Embryonic facial prominence (tissue), 1 donor: ENCODE data around the gene SLC46A2.

ENCODE experiments used
- DNase-seq: peaks from one replicate; pipeline ENCODE4 v3.0.0-alpha.2; 2016; ENCODE audit errors: extremely low spot score

The SLC46A2 gene

DNA sequence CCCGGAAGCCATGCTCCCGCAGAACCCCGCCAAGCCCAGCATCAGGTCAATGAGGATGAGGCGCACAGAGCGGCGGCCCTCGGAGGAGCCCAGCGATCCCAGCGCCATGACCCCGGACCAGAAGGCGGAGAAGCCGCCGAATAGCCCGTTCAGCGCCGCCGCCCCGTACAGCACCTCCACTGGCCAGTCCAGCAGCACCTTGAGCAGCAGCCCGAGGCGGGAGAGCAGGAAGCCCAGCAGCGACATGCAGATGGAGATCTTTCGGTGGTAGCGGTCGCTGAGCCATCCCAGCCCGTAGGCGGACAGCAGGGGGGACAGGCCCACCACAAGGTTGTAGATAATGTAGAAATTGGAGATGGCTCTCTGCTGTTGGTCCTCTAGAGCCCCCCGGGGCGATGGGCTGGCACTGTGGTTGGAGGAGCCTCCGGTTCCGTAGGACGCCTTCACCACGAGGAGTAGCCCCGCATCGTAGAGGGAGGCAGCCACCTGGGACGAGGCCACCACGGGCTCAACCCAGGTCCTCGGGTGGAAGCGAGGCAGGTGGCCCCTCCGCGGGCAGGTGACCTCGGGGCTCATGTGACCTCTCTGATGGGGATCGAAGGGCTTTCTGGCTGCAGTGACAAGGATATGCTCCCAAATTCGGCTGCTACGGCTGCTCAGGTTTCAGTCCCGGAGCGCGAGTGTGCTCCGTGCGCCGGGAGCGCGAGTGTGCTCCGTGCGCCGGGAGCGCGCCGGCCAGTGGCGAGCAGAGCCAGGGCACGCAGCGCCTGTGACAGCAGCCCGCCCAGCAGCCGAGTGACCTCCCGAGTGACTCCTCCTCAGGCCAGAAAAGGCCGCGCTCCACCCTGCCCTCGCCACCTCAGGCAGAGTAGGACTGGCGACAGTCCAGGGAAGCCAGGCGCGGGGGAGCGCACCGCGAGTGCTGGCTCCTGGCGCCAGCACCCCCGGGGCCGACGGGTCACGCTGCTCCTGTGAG is at the start of gene SLC46A2:
Gene SLC46A2, minus strand, starts transcription at position 771 of the 976 bp plus-strand sequence. Its CDS starts 195 bp downstream, at position 576.
- no peak for DNase-seq

DNA sequence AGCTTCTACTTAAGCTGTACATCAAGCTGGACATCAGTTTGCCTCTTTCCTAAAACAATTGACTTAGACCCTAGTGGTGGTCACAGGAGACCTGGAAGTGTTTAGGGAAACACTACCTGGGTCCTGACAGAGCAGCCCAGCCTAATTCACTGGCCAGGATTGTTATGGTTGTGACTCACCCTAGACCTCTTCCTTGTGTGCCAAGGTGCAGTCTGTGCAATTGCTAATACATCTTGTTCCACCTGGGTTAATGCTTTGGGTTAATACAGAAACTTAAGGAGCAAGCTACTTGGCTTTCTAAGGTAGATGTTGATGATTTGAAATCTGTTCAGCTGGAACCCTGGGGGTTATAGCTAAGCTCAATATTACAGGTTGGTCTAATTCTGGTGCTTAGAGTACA is 48.7 kb upstream of the SLC46A2 start:
- no peak for DNase-seq

- no peak for DNase-seq
Observed at GRCh38 chr9:112933696-112934095, 43.0 kb upstream of the SLC46A2 start.

- no peak for DNase-seq
Observed at GRCh38 chr9:112925058-112925641, 34.5 kb upstream of the SLC46A2 start.

GRCh38 chr9:112921549-112921948 is 30.9 kb upstream of the SLC46A2 start:
- no peak for DNase-seq

- no peak for DNase-seq
Observed at GRCh38 chr9:112917987-112918362, 27.3 kb upstream of the SLC46A2 start.

DNA sequence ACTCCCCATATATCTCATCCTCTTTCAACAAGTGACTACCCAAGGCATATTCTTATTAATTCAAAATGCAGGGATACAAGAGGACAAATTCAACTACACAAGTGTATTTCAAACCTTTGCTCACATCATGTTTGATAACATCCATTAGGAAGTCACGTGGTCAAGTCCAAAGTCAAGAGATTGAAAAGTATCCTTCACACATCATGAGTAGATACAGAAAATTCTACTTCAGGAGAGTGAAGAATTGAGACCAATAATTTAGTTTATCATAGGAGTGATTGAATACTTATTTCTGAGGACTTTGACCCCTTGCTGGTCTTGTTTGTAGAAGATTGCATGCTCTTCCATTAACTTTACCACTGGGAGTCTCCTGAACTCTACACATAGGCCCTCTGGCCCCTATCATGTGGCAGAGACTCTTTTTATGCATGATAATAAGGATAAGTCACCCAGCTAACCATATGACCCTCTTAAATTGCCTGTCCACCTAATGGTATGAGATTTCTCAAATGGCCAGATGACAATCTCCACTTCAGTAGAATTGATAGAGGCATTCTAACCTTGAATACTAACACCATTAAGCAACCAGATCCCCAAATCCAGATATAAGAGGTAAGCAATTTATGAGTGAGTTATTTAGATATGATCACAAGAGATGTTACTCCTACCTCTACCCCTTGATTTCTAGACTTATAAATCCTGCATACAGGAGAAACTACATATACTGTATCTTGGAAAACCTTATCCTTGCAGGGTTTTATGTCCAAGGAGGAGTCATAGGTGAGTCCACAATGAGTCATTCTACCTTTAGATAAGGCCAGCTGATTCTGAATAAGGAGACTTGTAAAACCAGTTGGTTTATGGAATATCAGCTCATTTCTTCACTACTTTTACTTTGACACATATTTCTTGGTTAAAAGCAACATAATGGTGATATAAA is 26.6 kb upstream of the SLC46A2 start:
- DNase-seq: no peak

GRCh38 chr9:112914524-112914923 is 23.8 kb upstream of the SLC46A2 start:
- DNase-seq: no peak

GRCh38 chr9:112913326-112913725 is 22.6 kb upstream of the SLC46A2 start:
- DNase-seq: no peak

- DNase-seq: no peak
Observed at GRCh38 chr9:112912636-112913035, 22.0 kb upstream of the SLC46A2 start.

GRCh38 chr9:112911736-112912135 is 21.1 kb upstream of the SLC46A2 start:
- DNase-seq: no peak

DNA sequence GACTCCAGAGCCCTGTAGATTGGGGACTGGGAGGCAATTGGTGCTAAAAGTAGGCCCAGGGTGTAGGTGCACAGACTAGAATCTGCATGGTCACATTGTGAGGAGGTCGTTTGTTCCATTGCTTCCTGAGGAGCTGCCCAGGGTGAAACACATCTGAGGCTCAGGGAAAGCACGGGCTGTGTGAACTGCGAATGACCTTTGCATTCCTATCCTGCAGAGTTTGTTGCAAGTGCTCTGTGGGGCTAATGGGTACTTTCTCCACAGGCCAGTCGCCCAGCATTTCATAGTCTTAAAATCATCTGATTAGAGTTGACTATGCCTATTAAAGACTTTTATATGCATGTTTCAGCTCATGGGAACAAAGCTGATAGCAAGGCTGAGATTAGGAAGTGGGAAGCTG is 14.4 kb upstream of the SLC46A2 start:
- DNase-seq: no peak

GRCh38 chr9:112900901-112901300 is 10.2 kb upstream of the SLC46A2 start:
- DNase-seq: no peak

- DNase-seq: no peak
Observed at GRCh38 chr9:112900488-112900887, 9.8 kb upstream of the SLC46A2 start.

DNA sequence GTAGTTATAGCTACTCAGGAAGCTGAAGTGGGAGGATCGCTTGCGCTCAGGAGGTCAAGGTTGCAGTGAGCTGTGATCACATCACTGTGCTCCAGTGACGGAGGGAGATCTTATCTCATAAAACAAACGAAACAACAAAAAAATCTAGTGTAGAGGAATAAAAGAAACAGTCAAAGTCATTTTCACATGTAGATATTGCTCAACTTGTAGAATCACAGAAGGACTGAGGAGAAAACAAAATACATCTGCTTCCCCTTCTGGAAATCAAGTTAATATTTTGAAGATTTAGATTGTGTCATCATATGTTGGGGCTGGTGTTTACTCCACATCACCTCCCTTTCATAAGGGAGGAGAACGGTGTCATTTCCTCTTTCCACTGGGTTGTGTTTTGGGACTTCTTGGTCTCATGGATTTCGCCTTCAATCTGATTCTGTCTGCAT is 8.2 kb upstream of the SLC46A2 start:
- DNase-seq: no peak

- no peak for DNase-seq
Observed at GRCh38 chr9:112896131-112896530, 5.5 kb upstream of the SLC46A2 start.

DNA sequence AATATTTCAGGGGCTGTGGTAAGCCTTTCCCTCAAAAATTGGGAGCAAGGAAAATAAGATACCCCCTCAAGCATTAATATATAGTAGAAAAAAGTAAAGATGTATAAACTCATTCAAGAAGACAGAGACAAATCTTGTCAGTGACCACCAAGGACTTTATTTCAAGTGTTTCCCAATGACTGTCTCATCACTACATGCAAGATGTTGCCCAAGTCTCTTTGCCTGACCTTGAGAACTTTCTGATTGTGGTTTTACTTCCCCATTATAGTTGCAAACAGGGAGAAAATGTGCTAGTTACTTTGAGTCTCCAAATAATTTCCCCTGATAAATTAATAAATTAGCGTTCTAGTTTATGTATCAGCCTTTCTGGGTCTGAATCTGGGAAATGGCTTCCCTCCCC is 4.0 kb upstream of the SLC46A2 start:
- DNase-seq: no peak

- DNase-seq: no peak
Observed at GRCh38 chr9:112894041-112894440, 3.4 kb upstream of the SLC46A2 start.

DNA sequence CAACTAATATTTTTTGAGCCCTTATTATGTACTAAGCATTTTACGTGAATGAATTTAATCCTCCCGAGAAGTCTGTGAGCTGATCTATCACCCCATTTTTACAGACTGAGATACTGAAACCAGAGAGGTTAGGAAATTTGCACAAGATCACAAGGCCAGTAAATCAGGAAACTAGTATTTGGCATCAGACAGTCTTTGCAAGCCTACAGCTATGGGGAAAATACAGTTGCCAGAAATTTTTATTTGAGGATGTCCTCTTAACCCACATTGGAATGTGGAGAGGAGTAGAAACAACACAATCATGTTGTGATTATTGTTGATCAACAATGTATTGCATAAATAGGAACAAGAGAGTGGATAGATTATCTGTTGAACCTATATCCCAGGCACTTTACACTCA is 2.3 kb upstream of the SLC46A2 start:
- DNase-seq: no peak

DNA sequence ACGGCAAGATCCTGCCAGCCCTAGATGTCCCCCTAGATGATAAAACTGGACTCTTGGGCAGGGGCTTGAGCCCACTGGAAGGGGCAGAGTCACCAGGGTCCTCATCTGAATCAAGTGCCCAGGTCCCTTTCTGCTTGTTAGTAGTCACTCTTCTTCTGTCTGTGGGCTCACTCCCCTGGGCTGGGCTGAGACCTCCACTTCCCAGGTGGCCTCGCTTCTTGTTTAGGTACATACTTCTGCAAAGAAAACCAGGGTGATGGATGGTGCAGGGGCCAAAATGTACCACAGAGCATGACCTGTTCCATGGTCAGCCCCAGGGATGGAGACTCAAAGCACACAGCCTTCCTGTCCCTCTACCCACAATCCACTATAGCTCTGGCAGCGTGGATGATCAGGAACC is 845 bp upstream of the SLC46A2 start:
- DNase-seq: no peak

DNA sequence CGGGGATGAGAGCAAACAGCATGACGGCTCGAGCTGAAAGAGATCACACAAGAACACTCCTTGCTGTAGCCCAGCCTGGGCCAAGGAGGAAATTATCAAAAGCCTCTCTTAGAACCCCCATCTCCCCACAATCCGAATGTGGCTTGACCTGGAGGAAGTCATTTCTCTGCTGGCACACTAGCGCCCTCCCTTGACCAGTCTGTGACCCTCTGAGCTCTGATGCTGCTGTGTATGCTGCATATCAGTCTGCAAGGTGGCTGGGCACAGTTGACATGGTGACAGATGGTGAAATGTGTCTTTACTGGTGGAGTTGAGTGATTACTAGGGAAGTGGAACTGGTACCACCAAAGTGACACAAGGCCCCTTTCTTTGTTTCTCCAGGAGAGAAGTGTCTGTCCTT is 3.3 kb downstream of the SLC46A2 start:
- DNase-seq: no peak

- no peak for DNase-seq
Observed at GRCh38 chr9:112886351-112886750, 4.3 kb downstream of the SLC46A2 start.
